Neural progenitor cell (in vitro differentiated cells): ENCODE data around the gene UBL7.

Experiments used
- EZH2 ChIP-seq: fragments of 200-600 bp; sonication (generic); IDR thresholded peaks from 2 replicates; pipeline ENCODE4 v1.6.1; 2017; ENCODE audit warnings: antibody characterized with exemption, mild to moderate bottlenecking, moderate library complexity
- TF ChIP-seq, protein P1 (sequence below): fragments of 200-600 bp; sonication (generic); IDR thresholded peaks from 2 replicates; pipeline ENCODE4 v1.5.1; 2017; ENCODE audit warnings: antibody characterized with exemption, mild to moderate bottlenecking

DNA sequence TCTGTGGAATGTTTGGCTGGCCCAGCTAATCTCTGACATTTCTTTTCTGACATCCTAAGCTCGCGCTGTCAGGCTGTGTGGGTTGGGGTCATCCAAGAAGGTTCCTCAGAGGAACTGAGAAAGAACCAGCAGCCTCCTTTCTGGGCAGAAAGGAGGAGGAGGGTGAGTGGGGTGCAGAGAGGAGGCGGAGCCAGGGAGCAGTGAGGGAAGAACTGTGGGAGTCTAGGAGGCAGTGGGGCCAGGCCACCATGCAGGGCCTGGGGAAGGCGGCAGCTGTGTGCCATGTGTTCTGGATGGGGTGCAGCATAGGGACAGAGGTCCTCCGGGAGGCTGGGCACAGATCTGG lies 32.5 kb downstream of the UBL7 start:
- TF ChIP-seq, protein P1, sequence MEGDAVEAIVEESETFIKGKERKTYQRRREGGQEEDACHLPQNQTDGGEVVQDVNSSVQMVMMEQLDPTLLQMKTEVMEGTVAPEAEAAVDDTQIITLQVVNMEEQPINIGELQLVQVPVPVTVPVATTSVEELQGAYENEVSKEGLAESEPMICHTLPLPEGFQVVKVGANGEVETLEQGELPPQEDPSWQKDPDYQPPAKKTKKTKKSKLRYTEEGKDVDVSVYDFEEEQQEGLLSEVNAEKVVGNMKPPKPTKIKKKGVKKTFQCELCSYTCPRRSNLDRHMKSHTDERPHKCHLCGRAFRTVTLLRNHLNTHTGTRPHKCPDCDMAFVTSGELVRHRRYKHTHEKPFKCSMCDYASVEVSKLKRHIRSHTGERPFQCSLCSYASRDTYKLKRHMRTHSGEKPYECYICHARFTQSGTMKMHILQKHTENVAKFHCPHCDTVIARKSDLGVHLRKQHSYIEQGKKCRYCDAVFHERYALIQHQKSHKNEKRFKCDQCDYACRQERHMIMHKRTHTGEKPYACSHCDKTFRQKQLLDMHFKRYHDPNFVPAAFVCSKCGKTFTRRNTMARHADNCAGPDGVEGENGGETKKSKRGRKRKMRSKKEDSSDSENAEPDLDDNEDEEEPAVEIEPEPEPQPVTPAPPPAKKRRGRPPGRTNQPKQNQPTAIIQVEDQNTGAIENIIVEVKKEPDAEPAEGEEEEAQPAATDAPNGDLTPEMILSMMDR, result no peak
- TF ChIP-seq EZH2, result no peak
